Liver (tissue), 9 donors: ENCODE results near the gene COPS9. TPM values are rescaled to one million over a fixed set of nuclear protein-coding genes. Genes with fewer than 3 reads are reported as not detected.

Experiments
- DNase-seq: peaks from one replicate; pipeline ENCODE4 v3.0.0-alpha.2; 2017; ENCODE audit warnings: low spot score
- H3K27ac ChIP-seq, 2 donors: one replicate each; pipeline ENCODE4 v1.7.0; 2013; ENCODE audit warnings: inconsistent platforms in 2 of 2, low read length in 2 of 2, control low read depth in 1 of 2, low read depth in 1 of 2, mild to moderate bottlenecking in 1 of 2
- H3K27me3 ChIP-seq, 4 donors: one replicate each; pipeline versions ENCODE4 v1.6.1 to v1.7.0; 2013; ENCODE audit warnings: low read length in 3 of 4, inconsistent platforms in 1 of 4, mild to moderate bottlenecking in 1 of 4, moderate library complexity in 1 of 4; ENCODE audit not compliant: control insufficient read depth in 4 of 4, insufficient read depth in 4 of 4
- H3K36me3 ChIP-seq, 4 donors: one replicate each; pipeline versions ENCODE4 v1.6.1 to v1.7.0; 2013; ENCODE audit warnings: low read length in 3 of 4, mild to moderate bottlenecking in 3 of 4, low read depth in 1 of 4, moderate library complexity in 1 of 4; ENCODE audit not compliant: control insufficient read depth in 4 of 4, insufficient read depth in 3 of 4
- H3K4me1 ChIP-seq, 4 donors: one replicate each; pipeline versions ENCODE4 v1.6.1 to v1.7.0; 2013; ENCODE audit warnings: low read length in 3 of 4, mild to moderate bottlenecking in 3 of 4, moderate library complexity in 1 of 4; ENCODE audit not compliant: control insufficient read depth in 4 of 4, insufficient read depth in 4 of 4
- H3K4me3 ChIP-seq, 3 donors: one replicate each; pipeline versions ENCODE4 v1.6.1 to v1.7.0; 2013; ENCODE audit warnings: low read length in 3 of 3, control low read depth in 1 of 3, low read depth in 1 of 3, mild to moderate bottlenecking in 1 of 3
- H3K9ac ChIP-seq, 2 donors: one replicate each; pipeline ENCODE4 v1.7.0; 2013; ENCODE audit warnings: low read length in 2 of 2, mild to moderate bottlenecking in 2 of 2, moderate library complexity in 2 of 2, control low read depth in 1 of 2, low read depth in 1 of 2
- H3K9me3 ChIP-seq, 4 donors: one replicate each; pipeline versions ENCODE4 v1.6.1 to v1.7.0; 2013; ENCODE audit warnings: low read length in 3 of 4; ENCODE audit not compliant: control insufficient read depth in 4 of 4
- CTCF ChIP-seq: fragments of 150-350 bp; IDR thresholded peaks from 2 replicates; pipeline ENCODE4 v1.5.1; 2017; ENCODE audit warnings: improper control_type of control experiment, low read depth, low read length; ENCODE audit not compliant: missing input control
- FOXA1 ChIP-seq: IDR thresholded peaks from 2 replicates; pipeline ENCODE4 v1.6.1; 2016; ENCODE audit warnings: antibody characterized with exemption
- FOXA2 ChIP-seq: IDR thresholded peaks from 2 replicates; pipeline ENCODE4 v1.6.1; 2016; ENCODE audit warnings: antibody characterized with exemption
- GABPA ChIP-seq, 2 donors: IDR thresholded peaks in 1 of 2; conservative IDR thresholded peaks in 1 of 2; 2 replicates each; pipeline ENCODE4 v1.6.1; 2016; ENCODE audit warnings: antibody characterized with exemption in 2 of 2, mild to moderate bottlenecking in 1 of 2, moderate library complexity in 1 of 2
- HNF4A ChIP-seq, 2 donors: conservative IDR thresholded peaks; 2 replicates each; pipeline ENCODE4 v1.6.1; 2016; ENCODE audit warnings: antibody characterized with exemption in 2 of 2, mild to moderate bottlenecking in 2 of 2
- HNF4G ChIP-seq: IDR thresholded peaks from 2 replicates; pipeline ENCODE4 v1.6.1; 2016; ENCODE audit warnings: antibody characterized with exemption
- JUND ChIP-seq, 2 donors: IDR thresholded peaks; 2 replicates each; pipeline ENCODE4 v1.6.1; 2016; ENCODE audit warnings: antibody characterized with exemption in 2 of 2
- NR2F2 ChIP-seq: IDR thresholded peaks from 2 replicates; pipeline ENCODE4 v1.6.1; 2016; ENCODE audit warnings: antibody characterized with exemption
- RAD21 ChIP-seq, 2 donors: IDR thresholded peaks; 2 replicates each; pipeline ENCODE4 v1.6.1; 2016; ENCODE audit warnings: antibody characterized with exemption in 2 of 2, mild to moderate bottlenecking in 2 of 2
- REST ChIP-seq: IDR thresholded peaks from 2 replicates; pipeline ENCODE4 v1.6.1; 2016; ENCODE audit warnings: antibody characterized with exemption, mild to moderate bottlenecking
- RXRA ChIP-seq, 2 donors: IDR thresholded peaks; 2 replicates each; pipeline ENCODE4 v1.6.1; 2017 to 2018; ENCODE audit warnings: antibody characterized with exemption in 2 of 2, mild to moderate bottlenecking in 1 of 2
- SP1 ChIP-seq: IDR thresholded peaks from 2 replicates; pipeline ENCODE4 v1.6.1; 2018; ENCODE audit warnings: antibody characterized with exemption, mild to moderate bottlenecking
- TAF1 ChIP-seq: conservative IDR thresholded peaks from 2 replicates; pipeline ENCODE4 v1.6.1; 2016; ENCODE audit warnings: antibody characterized with exemption, mild to moderate bottlenecking
- YY1 ChIP-seq: IDR thresholded peaks from 2 replicates; pipeline ENCODE4 v1.6.1; 2016; ENCODE audit warnings: antibody characterized with exemption, mild to moderate bottlenecking
- ZBTB33 ChIP-seq: IDR thresholded peaks from 2 replicates; pipeline ENCODE4 v1.6.1; 2016; ENCODE audit warnings: antibody characterized with exemption
- WGBS: extraction: QIAGEN DNeasy Blood & Tissue Kit; methylation state at CpG from one replicate; pipeline ENCODE4 v1.1.7; 2013; 5-methylcytosine and 5-hydroxymethylcytosine counted together
- polyA plus RNA-seq, 2 donors: library from polyadenylated mRNA; stranded (reverse) in 1 of 2; unstranded in 1 of 2; fragments of 200-250 nt in 1 of 2; fragments of >200 nt in 1 of 2; fragmentation: Nextera tagmentation in 1 of 2; extraction: Ambion mirVana in 1 of 2; gene quantifications; one replicate each; pipeline versions ENCODE4 v1.2.1 to v1.2.3, GENCODE V29; 2013 to 2015
- total RNA-seq, 2 donors: library from RNA; depleted of rRNA; stranded (reverse); fragments of >200 nt; gene quantifications; one replicate each; pipeline ENCODE4 v1.2.3, GENCODE V29; 2014
- donor health status: healthy.
- donor health status: healthy.
- donor health status: healthy.
- donor health status: healthy.
- donor health status: healthy.

COPS9 gene
- total and polyA plus RNA-seq, 4 donors = 12.9 to 138 (median 79.6) TPM

- Histone ChIP-seq H3K36me3 (peaks cover 8 to 65% (median 33%) of the 10 kb centered on the region in 4 donors), H3K4me1 (peaks cover 9 to 14% (median 13%) of the 10 kb centered on the region in 4 donors), H3K27ac (no peak overlapping the region), H3K4me3 (no peak overlapping the region), H3K27me3 (no peaks in the 10 kb centered on the region), H3K9ac (no peak overlapping the region), H3K9me3 (no peaks in the 10 kb centered on the region)
- WGBS = 94% methylated on average over 23 of the region's 23 CpGs
- TF ChIP-seq JUND (IDR thresholded peaks at IDR 0.05) (no peak), RXRA (IDR thresholded peaks at IDR 0.05) (no peak), RAD21 (IDR thresholded peaks at IDR 0.05) (no peak), GABPA (IDR thresholded peaks at IDR 0.05 in 1 of 2, conservative IDR thresholded peaks at IDR 0.05 in 1 of 2) (no peak)
- DNase-seq = no peak
Observed at GRCh38 chr2:240130393-240131195, 5.5 kb downstream of the COPS9 start.

DNA sequence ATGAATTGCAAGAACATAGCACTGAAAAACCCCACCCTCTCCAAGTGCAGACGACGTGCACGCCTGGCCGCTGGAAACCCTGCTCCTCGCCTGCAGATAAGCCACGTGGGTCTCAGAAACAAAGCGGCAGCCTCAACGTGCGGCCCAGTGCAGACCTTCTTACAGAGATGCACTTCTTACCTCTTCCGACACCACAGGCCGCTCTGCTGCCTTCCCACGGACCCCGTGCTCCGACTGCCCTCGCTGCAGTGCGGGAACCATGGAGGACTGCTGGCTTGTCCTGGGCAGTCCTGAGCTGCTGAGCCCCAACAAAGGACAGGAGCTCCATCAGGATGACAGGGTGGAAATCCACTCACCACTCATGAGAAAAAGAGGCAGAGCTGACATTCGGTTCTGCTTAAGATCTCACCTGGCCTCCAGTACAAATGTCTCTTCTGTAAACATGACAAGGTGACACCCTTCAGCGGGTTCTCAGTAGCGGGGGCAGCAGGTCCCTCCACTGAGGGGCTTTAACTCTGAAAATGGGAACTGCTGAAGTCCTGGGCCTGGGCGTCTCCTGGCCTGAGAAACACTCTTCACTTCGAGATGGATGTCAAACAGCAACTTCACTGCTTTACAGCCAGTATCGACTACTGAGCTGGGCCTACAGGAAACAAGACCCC, 6.2 kb downstream of the COPS9 start:
- Histone ChIP-seq H3K9me3 (no peaks in the 10 kb centered on the region), H3K27ac (no peak overlapping the region), H3K27me3 (no peaks in the 10 kb centered on the region), H3K4me3 (no peak overlapping the region), H3K9ac (no peak overlapping the region), H3K36me3 (peaks cover 8 to 65% (median 33%) of the 10 kb centered on the region in 4 donors), H3K4me1 (peaks cover 3 to 7% (median 5%) of the 10 kb centered on the region in 4 donors)
- TF ChIP-seq FOXA1 = no peak
- TF ChIP-seq CTCF = no peak
- no peak for TF ChIP-seq HNF4G
- TF ChIP-seq TAF1 = no peak
- no peak for TF ChIP-seq GABPA (IDR thresholded peaks at IDR 0.05 in 1 of 2, conservative IDR thresholded peaks at IDR 0.05 in 1 of 2)
- TF ChIP-seq REST = no peak
- no peak for TF ChIP-seq ZBTB33
- TF ChIP-seq NR2F2 = no peak
- TF ChIP-seq YY1 = no peak
- TF ChIP-seq SP1 = no peak
- TF ChIP-seq RAD21 (IDR thresholded peaks at IDR 0.05) = no peak
- no peak for TF ChIP-seq JUND (IDR thresholded peaks at IDR 0.05)
- TF ChIP-seq FOXA2 = no peak
- TF ChIP-seq HNF4A (conservative IDR thresholded peaks at IDR 0.05) = no peak
- WGBS = 97% methylated on average over 22 of the region's 22 CpGs
- DNase-seq = no peak
